HG02840 (cell line): ENCODE measurements around the gene BARX2.

Source experiments
- ATAC-seq: cut with Tn5 transposase; IDR thresholded peaks from one replicate; pipeline ENCODE4 v1.9.1; 2021; ENCODE audit warnings: mild to moderate bottlenecking, moderate library complexity, moderate number of reproducible peaks; ENCODE audit not compliant: unreplicated experiment, low FRiP score

Gene BARX2

GRCh38 chr11:129484068-129484467, 108.4 kb downstream of the BARX2 start:
- no peak for ATAC-seq

GRCh38 chr11:129489249-129489648, 113.6 kb downstream of the BARX2 start:
- ATAC-seq: no peak

- ATAC-seq: no peak
Observed at GRCh38 chr11:129490004-129490403, 114.4 kb downstream of the BARX2 start.

- no peak for ATAC-seq
Observed at GRCh38 chr11:129493746-129494145, 118.1 kb downstream of the BARX2 start.
